HepG2 (cell line): Measurements from ENCODE around the gene GNA15. TPM values are rescaled to one million over a fixed set of nuclear protein-coding genes. Genes with fewer than 3 reads are reported as not detected.

Experiments
- AHDC1 ChIP-seq: sonication (generic); formaldehyde crosslinking; IDR thresholded peaks from 2 replicates; pipeline ENCODE4 v1.5.1; 2020; ENCODE audit warnings: mild to moderate bottlenecking, missing genetic modification reagents, borderline replicate concordance
- ARNT2 ChIP-seq: sonication (generic); formaldehyde crosslinking; IDR thresholded peaks from 2 replicates; pipeline ENCODE4 v1.8.0; 2022; ENCODE audit warnings: mild to moderate bottlenecking, low read depth, missing genetic modification reagents, moderate library complexity
- CAMTA2 ChIP-seq: sonication (generic); formaldehyde crosslinking; IDR thresholded peaks from 2 replicates; pipeline ENCODE4 v1.4.0; 2020; ENCODE audit warnings: mild to moderate bottlenecking, missing genetic modification reagents, borderline replicate concordance
- IKZF1 ChIP-seq: fragments of 450-650 bp; IDR thresholded peaks from 2 replicates; pipeline ENCODE4 v1.7.1; 2016
- MED8 ChIP-seq: sonication (generic); formaldehyde crosslinking; IDR thresholded peaks from 2 replicates; pipeline ENCODE4 v1.8.1; 2023; ENCODE audit warnings: mild to moderate bottlenecking, missing genetic modification reagents; ENCODE audit not compliant: insufficient replicate concordance
- PRDM15 ChIP-seq: sonication (generic); formaldehyde crosslinking; IDR thresholded peaks from 2 replicates; pipeline ENCODE4 v1.4.0; 2020; ENCODE audit warnings: missing genetic modification reagents
- RBM22 ChIP-seq: fragments of 200-400 bp; formaldehyde crosslinking; optimal IDR thresholded peaks from 2 replicates; pipeline ENCODE3; 2017; ENCODE audit warnings: mild to moderate bottlenecking, low read length, moderate library complexity
- SETDB1 ChIP-seq: sonication (generic); formaldehyde crosslinking; IDR thresholded peaks from 2 replicates; pipeline ENCODE4 v1.5.1; 2020; ENCODE audit warnings: missing genetic modification reagents, mild to moderate bottlenecking, borderline replicate concordance
- TEAD3 ChIP-seq: optimal IDR thresholded peaks from 2 replicates; pipeline ENCODE3; 2016; ENCODE audit warnings: borderline replicate concordance
- ZBTB2 ChIP-seq: sonication (generic); formaldehyde crosslinking; IDR thresholded peaks from 2 replicates; pipeline ENCODE4 v1.8.0; 2022; ENCODE audit warnings: low read depth, missing genetic modification reagents
- ZNF292 ChIP-seq: sonication (generic); formaldehyde crosslinking; IDR thresholded peaks from 2 replicates; pipeline ENCODE4 v1.8.1; 2022; ENCODE audit warnings: mild to moderate bottlenecking, low read depth, missing genetic modification reagents, borderline replicate concordance
- ZNF382 ChIP-seq: sonication (generic); formaldehyde crosslinking; IDR thresholded peaks from 2 replicates; pipeline ENCODE4 v1.5.0; 2020; ENCODE audit warnings: missing genetic modification reagents, mild to moderate bottlenecking, borderline replicate concordance
- ZNF782 ChIP-seq: sonication (generic); formaldehyde crosslinking; IDR thresholded peaks from 2 replicates; pipeline ENCODE4 v1.4.0; 2020; ENCODE audit warnings: missing genetic modification reagents, mild to moderate bottlenecking, borderline replicate concordance
- ZSCAN12 ChIP-seq: sonication (generic); formaldehyde crosslinking; IDR thresholded peaks from 2 replicates; pipeline ENCODE4 v1.9.0; 2021; ENCODE audit warnings: mild to moderate bottlenecking, missing genetic modification reagents
- polyA plus RNA-seq, 8 experiments: library from polyadenylated mRNA; depleted of rRNA in 3 of 8; stranded (reverse) in 7 of 8; unstranded in 1 of 8; fragments of >200 nt; fragmentation: Illumina TruSeq in 4 of 8; extraction: Trizol in 4 of 8; gene quantifications; 2 replicates each; pipeline versions ENCODE4 v1.2.1 to v1.2.3, GENCODE V29; 2011 to 2016; ENCODE audit warnings: low read depth in 4 of 8, missing spikeins in 1 of 8, mixed read lengths in 1 of 8; ENCODE audit not compliant: insufficient read depth in 1 of 8
- total RNA-seq, 5 experiments: library from RNA; depleted of rRNA; stranded (reverse); fragments of >200 nt; fragmentation: Illumina TruSeq; extraction: Trizol; gene quantifications; 2 replicates each; pipeline ENCODE4 v1.2.3, GENCODE V29; 2016; ENCODE audit warnings: low read depth in 1 of 5
- TF ChIP-seq, protein P1 (sequence below): sonication (generic); formaldehyde crosslinking; IDR thresholded peaks from 2 replicates; pipeline ENCODE4 v1.4.0; 2020; ENCODE audit warnings: missing genetic modification reagents
- TF ChIP-seq, protein P2 (sequence below): sonication (generic); formaldehyde crosslinking; IDR thresholded peaks from 2 replicates; pipeline ENCODE4 v1.4.0; 2020; ENCODE audit warnings: missing genetic modification reagents, borderline replicate concordance

GNA15 gene
- total and polyA plus RNA-seq, 2 of the 13 experiments (the other 11 are each of a cell fraction or from before 2014, with no cell fraction given): not detected

- TF ChIP-seq ARNT2 (CRISPR knock-in tag) (no peak), ZNF782 (no peak), RBM22 (no peak), CAMTA2 (CRISPR knock-in tag) (no peak), ZNF382 (CRISPR knock-in tag) (no peak), TEAD3 (CRISPR knock-in tag) (peak; percentile 33), ZSCAN12 (CRISPR knock-in tag) (no peak), PRDM15 (CRISPR knock-in tag) (peak; percentile 96), IKZF1 (no peak), ZNF292 (CRISPR knock-in tag) (no peak), AHDC1 (CRISPR knock-in tag) (no peak), SETDB1 (CRISPR knock-in tag) (no peak), MED8 (no peak), ZBTB2 (CRISPR knock-in tag) (no peak)
- TF ChIP-seq, protein P1, sequence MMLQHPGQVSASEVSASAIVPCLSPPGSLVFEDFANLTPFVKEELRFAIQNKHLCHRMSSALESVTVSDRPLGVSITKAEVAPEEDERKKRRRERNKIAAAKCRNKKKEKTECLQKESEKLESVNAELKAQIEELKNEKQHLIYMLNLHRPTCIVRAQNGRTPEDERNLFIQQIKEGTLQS (CRISPR knock-in tag): no peak
- TF ChIP-seq, protein P2, sequence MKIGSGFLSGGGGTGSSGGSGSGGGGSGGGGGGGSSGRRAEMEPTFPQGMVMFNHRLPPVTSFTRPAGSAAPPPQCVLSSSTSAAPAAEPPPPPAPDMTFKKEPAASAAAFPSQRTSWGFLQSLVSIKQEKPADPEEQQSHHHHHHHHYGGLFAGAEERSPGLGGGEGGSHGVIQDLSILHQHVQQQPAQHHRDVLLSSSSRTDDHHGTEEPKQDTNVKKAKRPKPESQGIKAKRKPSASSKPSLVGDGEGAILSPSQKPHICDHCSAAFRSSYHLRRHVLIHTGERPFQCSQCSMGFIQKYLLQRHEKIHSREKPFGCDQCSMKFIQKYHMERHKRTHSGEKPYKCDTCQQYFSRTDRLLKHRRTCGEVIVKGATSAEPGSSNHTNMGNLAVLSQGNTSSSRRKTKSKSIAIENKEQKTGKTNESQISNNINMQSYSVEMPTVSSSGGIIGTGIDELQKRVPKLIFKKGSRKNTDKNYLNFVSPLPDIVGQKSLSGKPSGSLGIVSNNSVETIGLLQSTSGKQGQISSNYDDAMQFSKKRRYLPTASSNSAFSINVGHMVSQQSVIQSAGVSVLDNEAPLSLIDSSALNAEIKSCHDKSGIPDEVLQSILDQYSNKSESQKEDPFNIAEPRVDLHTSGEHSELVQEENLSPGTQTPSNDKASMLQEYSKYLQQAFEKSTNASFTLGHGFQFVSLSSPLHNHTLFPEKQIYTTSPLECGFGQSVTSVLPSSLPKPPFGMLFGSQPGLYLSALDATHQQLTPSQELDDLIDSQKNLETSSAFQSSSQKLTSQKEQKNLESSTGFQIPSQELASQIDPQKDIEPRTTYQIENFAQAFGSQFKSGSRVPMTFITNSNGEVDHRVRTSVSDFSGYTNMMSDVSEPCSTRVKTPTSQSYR (CRISPR knock-in tag): no peak
These were observed 38.9 kb upstream of the GNA15 start (continued) for GRCh38 chr19:3096902-3097326.
